ENCODE measurements around the gene TIMM23B. TPM values are rescaled to one million over a fixed set of nuclear protein-coding genes. Genes with fewer than 3 reads are reported as not detected.
"Not testable (repeated sequence)": the region's sequence is repeated elsewhere in the genome, so short reads cannot be mapped to it uniquely, and the experiment has no call there.

Gene TIMM23B
- polyA plus RNA-seq, 3 donors: 6.6 to 15.6 (median 6.6) TPM

GRCh38 chr10:49942339-49942705 lies 469 bp downstream of the TIMM23B start:
- Mint-ChIP-seq H3K4me3 (peak overlapping the region; percentile 99 to 100), H3K27ac (peak overlapping the region; percentile 85 to 97 (median 90)), H3K4me1 (peaks cover 31% of the 10 kb centered on the region), H3K36me3 (peaks cover 7 to 18% of the 10 kb centered on the region in 2 donors)
- H3K9me3 ChIP-seq (replicated peaks in 1 of 2; ENCODE audit: control insufficient read depth in 1 of 2, insufficient read depth in 1 of 2, low read length in 2 of 2); H3K27me3 Mint-ChIP-seq (ENCODE audit: low read depth in 3 of 3); H3K9me3 Mint-ChIP-seq; H4K20me1 ChIP-seq (ENCODE audit: insufficient read depth, low read length); H3K36me3 ChIP-seq (replicated peaks in 1 of 2; ENCODE audit: control insufficient read depth in 1 of 2, insufficient read depth in 2 of 2, low read length in 2 of 2); intact Hi-C loops (cut with micrococcal nuclease); H3K27me3 ChIP-seq (ENCODE audit: control insufficient read depth in 2 of 2, insufficient read depth in 2 of 2, low read length in 2 of 2): not testable (repeated sequence)
- peak in 1 of 3 donors; percentile 3 for DNase-seq
- Histone ChIP-seq H3K4me1 (ENCODE audit: control insufficient read depth in 1 of 2, insufficient read depth in 2 of 2, low read length in 2 of 2) (peaks cover 15 to 23% of the 10 kb centered on the region in 2 donors), H3K4me2 (replicated peaks; ENCODE audit: extremely low read depth, low read length, poor library complexity, severe bottlenecking) (peak overlapping the region; percentile 71), H3K4me3 (replicated peaks in 1 of 3; ENCODE audit: low read depth in 2 of 3, low read length in 3 of 3) (peak overlapping the region; percentile 74 to 95 (median 82)), H3K27ac (ENCODE audit: low read depth in 1 of 2, low read length in 2 of 2) (peak overlapping the region; percentile 54 to 76), H3K79me2 (ENCODE audit: insufficient read depth, low read length) (peaks cover 31% of the 10 kb centered on the region), H3K9ac (ENCODE audit: insufficient read depth, low read length, poor library complexity, severe bottlenecking) (peak overlapping the region; percentile 73), H2AFZ (ENCODE audit: insufficient read depth, low read depth, low read length, poor library complexity, severe bottlenecking) (peak overlapping the region; percentile 90)
- 4% methylated on average over 3 of the region's 12 CpGs for WGBS (ENCODE audit: insufficient coverage)

GRCh38 chr10:49943607-49944006 lies 1.8 kb downstream of the TIMM23B start:
- Mint-ChIP-seq H3K36me3 (peaks cover 15 to 22% of the 10 kb centered on the region in 2 donors), H3K4me1 (peaks cover 30% of the 10 kb centered on the region)
- H3K4me3 Mint-ChIP-seq; DNase-seq; H4K20me1 ChIP-seq (ENCODE audit: insufficient read depth, low read length); H3K27ac ChIP-seq (ENCODE audit: low read depth in 1 of 2, low read length in 2 of 2); H3K27me3 Mint-ChIP-seq (ENCODE audit: low read depth in 3 of 3); intact Hi-C loops (cut with micrococcal nuclease); H3K9me3 Mint-ChIP-seq; H3K36me3 ChIP-seq (replicated peaks in 1 of 2; ENCODE audit: control insufficient read depth in 1 of 2, insufficient read depth in 2 of 2, low read length in 2 of 2); H3K4me2 ChIP-seq (replicated peaks; ENCODE audit: extremely low read depth, low read length, poor library complexity, severe bottlenecking); H3K27ac Mint-ChIP-seq; H3K9ac ChIP-seq (ENCODE audit: insufficient read depth, low read length, poor library complexity, severe bottlenecking); H3K27me3 ChIP-seq (ENCODE audit: control insufficient read depth in 2 of 2, insufficient read depth in 2 of 2, low read length in 2 of 2); H3K4me3 ChIP-seq (replicated peaks in 1 of 3; ENCODE audit: low read depth in 2 of 3, low read length in 3 of 3); H3K9me3 ChIP-seq (replicated peaks in 1 of 2; ENCODE audit: control insufficient read depth in 1 of 2, insufficient read depth in 1 of 2, low read length in 2 of 2); H2AFZ ChIP-seq (ENCODE audit: insufficient read depth, low read depth, low read length, poor library complexity, severe bottlenecking): not testable (repeated sequence)
- H3K4me1 ChIP-seq (ENCODE audit: control insufficient read depth in 1 of 2, insufficient read depth in 2 of 2, low read length in 2 of 2): peaks cover 15 to 23% of the 10 kb centered on the region in 2 donors
- peaks cover 31% of the 10 kb centered on the region for H3K79me2 ChIP-seq (ENCODE audit: insufficient read depth, low read length)
- no CpG with 5 or more reads among the region's 2 CpGs for WGBS (ENCODE audit: insufficient coverage)

- H3K27ac ChIP-seq (ENCODE audit: low read depth in 1 of 2, low read length in 2 of 2); H4K20me1 ChIP-seq (ENCODE audit: insufficient read depth, low read length); H3K9me3 Mint-ChIP-seq; intact Hi-C loops (cut with micrococcal nuclease); DNase-seq; H3K4me3 ChIP-seq (replicated peaks in 1 of 3; ENCODE audit: low read depth in 2 of 3, low read length in 3 of 3); H3K9ac ChIP-seq (ENCODE audit: insufficient read depth, low read length, poor library complexity, severe bottlenecking); H3K4me3 Mint-ChIP-seq; H3K4me1 Mint-ChIP-seq; H3K4me1 ChIP-seq (ENCODE audit: control insufficient read depth in 1 of 2, insufficient read depth in 2 of 2, low read length in 2 of 2); H3K27me3 Mint-ChIP-seq (ENCODE audit: low read depth in 3 of 3); H2AFZ ChIP-seq (ENCODE audit: insufficient read depth, low read depth, low read length, poor library complexity, severe bottlenecking); H3K27me3 ChIP-seq (ENCODE audit: control insufficient read depth in 2 of 2, insufficient read depth in 2 of 2, low read length in 2 of 2); H3K27ac Mint-ChIP-seq; H3K4me2 ChIP-seq (replicated peaks; ENCODE audit: extremely low read depth, low read length, poor library complexity, severe bottlenecking); H3K79me2 ChIP-seq (ENCODE audit: insufficient read depth, low read length); H3K36me3 ChIP-seq (replicated peaks in 1 of 2; ENCODE audit: control insufficient read depth in 1 of 2, insufficient read depth in 2 of 2, low read length in 2 of 2); H3K9me3 ChIP-seq (replicated peaks in 1 of 2; ENCODE audit: control insufficient read depth in 1 of 2, insufficient read depth in 1 of 2, low read length in 2 of 2): not testable (repeated sequence)
- no CpG with 5 or more reads among the region's 2 CpGs for WGBS (ENCODE audit: insufficient coverage)
- H3K36me3 Mint-ChIP-seq: peaks cover 31 to 32% of the 10 kb centered on the region in 2 donors
These were observed 6.3 kb downstream of the TIMM23B start for GRCh38 chr10:49948142-49948541.

- H3K27ac ChIP-seq (ENCODE audit: low read depth in 1 of 2, low read length in 2 of 2); H3K27me3 ChIP-seq (ENCODE audit: control insufficient read depth in 2 of 2, insufficient read depth in 2 of 2, low read length in 2 of 2); H2AFZ ChIP-seq (ENCODE audit: insufficient read depth, low read depth, low read length, poor library complexity, severe bottlenecking); H3K4me3 ChIP-seq (replicated peaks in 1 of 3; ENCODE audit: low read depth in 2 of 3, low read length in 3 of 3); H3K27ac Mint-ChIP-seq; H3K4me1 Mint-ChIP-seq; H3K4me3 Mint-ChIP-seq; H3K36me3 ChIP-seq (replicated peaks in 1 of 2; ENCODE audit: control insufficient read depth in 1 of 2, insufficient read depth in 2 of 2, low read length in 2 of 2); intact Hi-C loops (cut with micrococcal nuclease); H3K27me3 Mint-ChIP-seq (ENCODE audit: low read depth in 3 of 3); DNase-seq; H3K79me2 ChIP-seq (ENCODE audit: insufficient read depth, low read length); H3K9me3 Mint-ChIP-seq; H3K9ac ChIP-seq (ENCODE audit: insufficient read depth, low read length, poor library complexity, severe bottlenecking); H3K4me2 ChIP-seq (replicated peaks; ENCODE audit: extremely low read depth, low read length, poor library complexity, severe bottlenecking); H3K4me1 ChIP-seq (ENCODE audit: control insufficient read depth in 1 of 2, insufficient read depth in 2 of 2, low read length in 2 of 2); H4K20me1 ChIP-seq (ENCODE audit: insufficient read depth, low read length); H3K9me3 ChIP-seq (replicated peaks in 1 of 2; ENCODE audit: control insufficient read depth in 1 of 2, insufficient read depth in 1 of 2, low read length in 2 of 2): not testable (repeated sequence)
- peaks cover 33 to 37% of the 10 kb centered on the region in 2 donors for H3K36me3 Mint-ChIP-seq
- WGBS (ENCODE audit: insufficient coverage): no CpG with 5 or more reads among the region's 2 CpGs
These were observed 6.9 kb downstream of the TIMM23B start for GRCh38 chr10:49948737-49949136.
